GM12878 (cell line): ENCODE measurements around the gene PANK1. TPM values are rescaled to one million over a fixed set of nuclear protein-coding genes. Genes with fewer than 3 reads are reported as not detected.

ENCODE experiments used
- ATAC-seq: fragments of 200-7000 bp; cut with Tn5 transposase; 3 replicates; pipeline ENCODE4 v1.9.1; 2020; ENCODE audit warnings: mild to moderate bottlenecking, moderate library complexity
- BruUV-seq: library from RNA; stranded (reverse); fragments of 400-500 nt; replicated peaks from 2 replicates; lab custom pipeline; 2021; lab: Mats Ljungman, UMichigan
- CTCF ChIA-PET: fragments of 300-600 bp; sonication (Branson Sonifier 250); formaldehyde crosslinking; extraction: SDS; loops from one replicate; lab custom pipeline; 2021; ENCODE audit warnings: inconsistent platforms; lab: Yijun Ruan, JAX
- POLR2A ChIA-PET: fragments of 350-600 bp; formaldehyde crosslinking; extraction: SDS; loops from one replicate; lab custom pipeline; 2021; ENCODE audit warnings: inconsistent platforms; lab: Charles Lee
- RAD21 ChIA-PET: fragments of 300-600 bp; sonication (Branson Sonifier 250); formaldehyde crosslinking; loops from one replicate; lab custom pipeline; 2023; ENCODE audit warnings: antibody characterized with exemption; ENCODE audit not compliant: unreplicated experiment; lab: Charles Lee
- SMC1A ChIA-PET: fragments of 300-600 bp; sonication (Branson Sonifier 250); formaldehyde crosslinking; loops from one replicate; lab custom pipeline; 2023; ENCODE audit not compliant: unreplicated experiment, uncharacterized antibody; lab: Charles Lee
- DNase-seq: peaks from one replicate; pipeline ENCODE4 v3.0.0-alpha.2; 2011; ENCODE audit warnings: low read depth, low spot score
- FAIRE-seq: peaks from 3 replicates; lab custom pipeline; 2011; peaks lifted over from hg19 to GRCh38; lab: Jason Lieb, UNC
- H2AFZ ChIP-seq: 2 replicates; pipeline ENCODE4 v1.6.0; 2011; ENCODE audit warnings: low read depth, low read length, control low read depth; ENCODE audit not compliant: control insufficient read depth
- H3K27ac ChIP-seq: 2 replicates; pipeline ENCODE4 v1.5.1; 2011; ENCODE audit warnings: control low read depth; ENCODE audit not compliant: control insufficient read depth, insufficient read depth
- H3K27me3 ChIP-seq, 2 experiments: replicated peaks in 1 of 2; 2 replicates each; pipeline versions ENCODE4 v1.6.0 to v1.6.1; 2011; ENCODE audit warnings: low read length in 1 of 2; ENCODE audit not compliant: control insufficient read depth in 2 of 2, insufficient read depth in 2 of 2
- H3K36me3 ChIP-seq, 2 experiments: 2 replicates each; pipeline ENCODE4 v1.5.1; 2011; ENCODE audit warnings: low read length in 1 of 2; ENCODE audit not compliant: control insufficient read depth in 2 of 2, insufficient read depth in 2 of 2
- H3K4me1 ChIP-seq: 2 replicates; pipeline ENCODE4 v1.6.1; 2011; ENCODE audit warnings: mild to moderate bottlenecking, low read length, moderate library complexity, mixed read lengths; ENCODE audit not compliant: control insufficient read depth, insufficient read depth
- H3K4me2 ChIP-seq: 2 replicates; pipeline ENCODE4 v1.6.0; 2011; ENCODE audit warnings: control low read depth; ENCODE audit not compliant: control insufficient read depth, insufficient read depth
- H3K4me3 ChIP-seq: fragments of 200-600 bp; sonication (generic); 2 replicates; pipeline ENCODE4 v1.5.1; 2016
- H3K79me2 ChIP-seq: 2 replicates; pipeline ENCODE4 v1.6.0; 2011; ENCODE audit warnings: low read length; ENCODE audit not compliant: control insufficient read depth, insufficient read depth
- H3K9ac ChIP-seq: 2 replicates; pipeline ENCODE4 v1.8.0; 2011; ENCODE audit warnings: low read length, control low read depth, mixed read lengths; ENCODE audit not compliant: control insufficient read depth, insufficient read depth
- H3K9me3 ChIP-seq: replicated peaks from 3 replicates; pipeline ENCODE4 v1.5.1; 2011; ENCODE audit warnings: mild to moderate bottlenecking, low read length; ENCODE audit not compliant: control insufficient read depth, insufficient read depth
- H4K20me1 ChIP-seq: 2 replicates; pipeline ENCODE4 v1.6.0; 2011; ENCODE audit not compliant: control insufficient read depth, insufficient read depth
- ATF3 ChIP-seq: IDR thresholded peaks from 2 replicates; pipeline ENCODE4 v1.6.1; 2011; ENCODE audit warnings: low read depth, mild to moderate bottlenecking, low read length, moderate library complexity, borderline replicate concordance; ENCODE audit errors: extremely low read depth
- IKZF2 ChIP-seq, 2 experiments: fragments of 450-650 bp; IDR thresholded peaks; 2 replicates each; pipeline ENCODE4 v1.6.1; 2017; ENCODE audit warnings: mild to moderate bottlenecking in 2 of 2, moderate library complexity in 2 of 2
- KAT2A ChIP-seq: conservative IDR thresholded peaks from 2 replicates; pipeline ENCODE4 v1.6.1; 2011; ENCODE audit warnings: low read depth, low read length; ENCODE audit not compliant: control insufficient read depth
- MLLT1 ChIP-seq: fragments of 450-650 bp; IDR thresholded peaks from 2 replicates; pipeline ENCODE4 v1.6.1; 2016; ENCODE audit warnings: mild to moderate bottlenecking
- POU2F2 ChIP-seq: IDR thresholded peaks from 3 replicates; pipeline ENCODE4 v1.6.1; 2011; ENCODE audit warnings: low read depth, mild to moderate bottlenecking, low read length, borderline replicate concordance
- RAD51 ChIP-seq: fragments of 450-650 bp; IDR thresholded peaks from 2 replicates; pipeline ENCODE4 v1.6.1; 2016; ENCODE audit warnings: moderate library complexity, mild to moderate bottlenecking, inconsistent platforms
- SIN3A ChIP-seq: IDR thresholded peaks from 2 replicates; pipeline ENCODE4 v1.6.1; 2012; ENCODE audit warnings: low read depth, low read length, improper control_type of control experiment
- SREBF1 ChIP-seq: IDR thresholded peaks from 2 replicates; pipeline ENCODE4 v1.6.1; 2012; ENCODE audit warnings: mild to moderate bottlenecking, low read length
- STAT3 ChIP-seq: IDR thresholded peaks from 2 replicates; pipeline ENCODE4 v1.6.1; 2011; ENCODE audit warnings: low read depth, low read length, improper control_type of control experiment
- SUZ12 ChIP-seq: fragments of 200-600 bp; sonication (generic); IDR thresholded peaks from one replicate; pipeline ENCODE4 v1.6.1; 2018; ENCODE audit warnings: antibody characterized with exemption, mild to moderate bottlenecking; ENCODE audit not compliant: unreplicated experiment
- TCF12 ChIP-seq: IDR thresholded peaks from 2 replicates; pipeline ENCODE4 v1.6.1; 2011; ENCODE audit warnings: low read depth, mild to moderate bottlenecking, low read length
- ZBTB40 ChIP-seq: fragments of 450-650 bp; IDR thresholded peaks from 2 replicates; pipeline ENCODE4 v1.6.1; 2016; ENCODE audit warnings: mild to moderate bottlenecking, moderate library complexity, borderline replicate concordance
- WGBS: methylation state at CpG from one replicate; pipeline ENCODE4 v1.1.6; 2016; ENCODE audit warnings: low lambda C conversion rate; ENCODE audit not compliant: insufficient replicate concordance, insufficient coverage; ENCODE audit errors: missing lambda C conversion rate; 5-methylcytosine and 5-hydroxymethylcytosine counted together
- in situ Hi-C: fragments of 300-500 bp; cut with MboI; formaldehyde crosslinking; loops from 9 replicates; pipeline ENCODE4 v1.14.3; 2018; ENCODE audit warnings: mixed read lengths
- intact Hi-C: fragments of 100-400 bp; cut with micrococcal nuclease; formaldehyde crosslinking; loops from one replicate; pipeline ENCODE4 v1.14.2; 2022; ENCODE audit not compliant: unreplicated experiment
- polyA plus RNA-seq, 11 experiments: library from polyadenylated mRNA; depleted of rRNA in 4 of 11; unstranded in 6 of 11; stranded (reverse) in 5 of 11; fragments of >200 nt; fragmentation: Nextera tagmentation in 4 of 11; fragmentation: Illumina TruSeq in 1 of 11; extraction: Ambion mirVana in 4 of 11; extraction: Trizol in 1 of 11; gene quantifications; 1 replicate in 1 of 11; 2 replicates in 10 of 11; pipeline versions ENCODE4 v1.2.1 to v1.2.3, GENCODE V29; 2011 to 2016; ENCODE audit warnings: inconsistent platforms in 2 of 11, missing spikeins in 2 of 11, low read depth in 1 of 11
- total RNA-seq, 4 experiments: library from RNA; depleted of rRNA in 3 of 4; stranded (reverse); fragments of >200 nt in 3 of 4; fragmentation: Illumina TruSeq in 1 of 4; extraction: Trizol in 1 of 4; gene quantifications; 2 replicates each; pipeline versions ENCODE4 v1.2.1 to v1.2.3, GENCODE V29; 2013 to 2021

PANK1 gene
- total and polyA plus RNA-seq, 10 of the 15 experiments (the other 5 are each of a cell fraction or from before 2014, with no cell fraction given): 1.9 to 10.6 (median 5.8) TPM

- no peak overlapping the region for H2AFZ ChIP-seq
- no peak for FAIRE-seq
- no peaks in the 10 kb centered on the region for H3K9me3 ChIP-seq
- intact Hi-C loops: no loop called here
- BruUV-seq: no TSS peak
- no peak for DNase-seq
- no peak for ATAC-seq
- RAD21 ChIA-PET: no interaction called here
- POLR2A ChIA-PET: no interaction called here
- no peak overlapping the region for H3K4me3 ChIP-seq
- CTCF ChIA-PET: interaction anchor here (0.6 to 0.7 kb wide), 3 partner anchors 17 to 1845 kb away, joined by 3 to 4 read pairs (median 3); no protein-coding TSS in a partner anchor
- H4K20me1 ChIP-seq: no peaks in the 10 kb centered on the region
- SMC1A ChIA-PET: no interaction called here
- H3K27ac ChIP-seq: no peak overlapping the region
- no peaks in the 10 kb centered on the region for H3K4me1 ChIP-seq
- no peak for TF ChIP-seq IKZF2 (IDR thresholded peaks at IDR 0.05)
- TF ChIP-seq, all 136 proteins: peak for 0
- Histone ChIP-seq H3K27me3 (peaks cover 0 to 2% of the 10 kb centered on the region in 2 experiments; a peak in 2 of 4 replicates), H3K79me2 (no peaks in the 10 kb centered on the region), H3K4me2 (no peak overlapping the region), H3K36me3 (no peaks in the 10 kb centered on the region), H3K9ac (no peak overlapping the region)
- in situ Hi-C loops: no loop called here
- 63% methylated on average over 4 of the region's 4 CpGs for WGBS
Observed at GRCh38 chr10:89540420-89540949, 104.6 kb downstream of the PANK1 start.

- Histone ChIP-seq H2AFZ (no peak overlapping the region), H3K79me2 (no peaks in the 10 kb centered on the region), H3K4me3 (no peak overlapping the region)
- ATAC-seq (no peak), DNase-seq (no peak)
- ChIA-PET SMC1A (no interaction called here), POLR2A (no interaction called here)
- no TSS peak for BruUV-seq
- TF ChIP-seq ZBTB40 (no peak), KAT2A (no peak), MLLT1 (no peak), SREBF1 (no peak), STAT3 (no peak), ATF3 (no peak), POU2F2 (no peak), SUZ12 (no peak), TCF12 (no peak), RAD51 (no peak), SIN3A (no peak)
- TF ChIP-seq, all 136 proteins: peak for 0
- Histone ChIP-seq H3K27ac (no peak overlapping the region), H3K27me3 (peaks cover 6 to 10% of the 10 kb centered on the region in 2 experiments; a peak in 3 of 4 replicates), H3K4me1 (no peaks in the 10 kb centered on the region), H4K20me1 (no peaks in the 10 kb centered on the region), H3K4me2 (no peak overlapping the region), H3K9me3 (no peaks in the 10 kb centered on the region), H3K36me3 (no peaks in the 10 kb centered on the region), H3K9ac (no peak overlapping the region)
- FAIRE-seq: no peak
- 90% methylated on average over 1 of the region's 1 CpG for WGBS
- in situ Hi-C loops: no loop called here
- intact Hi-C loops: no loop called here
- ChIA-PET RAD21 (no interaction called here), CTCF (no interaction called here)
Observed at GRCh38 chr10:89537364-89537763, 107.7 kb downstream of the PANK1 start.
